DOHH2 (cell line): ENCODE measurements around the gene SLC22A1.

Experiments used
- EZH2phosphoT487 ChIP-seq: fragments of 200-600 bp; sonication (generic); IDR thresholded peaks from 2 replicates; pipeline ENCODE4 v1.6.1; 2017; ENCODE audit warnings: borderline replicate concordance, mild to moderate bottlenecking, antibody characterized with exemption, low read length, moderate library complexity, mixed read lengths
- TF ChIP-seq, protein P1 (sequence below): fragments of 200-600 bp; sonication (generic); IDR thresholded peaks from one replicate; pipeline ENCODE4 v1.5.1; 2014; ENCODE audit warnings: antibody characterized with exemption, mild to moderate bottlenecking, low read depth, low read length; ENCODE audit not compliant: poor library complexity, severe bottlenecking

DNA sequence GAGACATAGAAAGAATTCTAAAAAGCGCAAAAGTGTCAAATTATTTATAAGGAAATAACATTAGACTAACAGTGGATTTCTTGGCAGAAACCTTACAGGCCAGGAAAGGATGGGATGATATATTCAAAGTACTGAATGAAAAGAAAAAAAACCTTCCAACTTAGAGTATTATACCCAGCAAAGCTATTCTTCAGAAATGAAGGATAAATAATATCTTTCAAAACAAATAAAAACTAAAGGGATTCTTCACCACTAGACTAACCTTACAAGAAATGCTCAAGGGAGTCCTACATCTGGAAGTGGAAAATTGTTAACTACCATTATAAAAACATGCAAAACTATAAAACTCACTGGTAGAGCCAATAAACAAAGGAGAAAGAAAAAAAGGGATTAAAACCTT lies 71.2 kb downstream of the SLC22A1 start:
- TF ChIP-seq, protein P1, sequence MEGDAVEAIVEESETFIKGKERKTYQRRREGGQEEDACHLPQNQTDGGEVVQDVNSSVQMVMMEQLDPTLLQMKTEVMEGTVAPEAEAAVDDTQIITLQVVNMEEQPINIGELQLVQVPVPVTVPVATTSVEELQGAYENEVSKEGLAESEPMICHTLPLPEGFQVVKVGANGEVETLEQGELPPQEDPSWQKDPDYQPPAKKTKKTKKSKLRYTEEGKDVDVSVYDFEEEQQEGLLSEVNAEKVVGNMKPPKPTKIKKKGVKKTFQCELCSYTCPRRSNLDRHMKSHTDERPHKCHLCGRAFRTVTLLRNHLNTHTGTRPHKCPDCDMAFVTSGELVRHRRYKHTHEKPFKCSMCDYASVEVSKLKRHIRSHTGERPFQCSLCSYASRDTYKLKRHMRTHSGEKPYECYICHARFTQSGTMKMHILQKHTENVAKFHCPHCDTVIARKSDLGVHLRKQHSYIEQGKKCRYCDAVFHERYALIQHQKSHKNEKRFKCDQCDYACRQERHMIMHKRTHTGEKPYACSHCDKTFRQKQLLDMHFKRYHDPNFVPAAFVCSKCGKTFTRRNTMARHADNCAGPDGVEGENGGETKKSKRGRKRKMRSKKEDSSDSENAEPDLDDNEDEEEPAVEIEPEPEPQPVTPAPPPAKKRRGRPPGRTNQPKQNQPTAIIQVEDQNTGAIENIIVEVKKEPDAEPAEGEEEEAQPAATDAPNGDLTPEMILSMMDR, result no peak
- TF ChIP-seq EZH2phosphoT487, result no peak
